ENCODE data around the gene PRDM15. TPM values are rescaled to one million over a fixed set of nuclear protein-coding genes. Genes with fewer than 3 reads are reported as not detected.

PRDM15 gene
- total RNA-seq, 1 experiment from 2014 or later: 3.3 TPM

- no peak for DNase-seq (ENCODE audit: low read depth)
Observed at GRCh38 chr21:41845310-41846032, 33.7 kb downstream of the PRDM15 start.

- no peak for DNase-seq (ENCODE audit: low read depth)
Observed at GRCh38 chr21:41843584-41843983, 35.6 kb downstream of the PRDM15 start.

DNA sequence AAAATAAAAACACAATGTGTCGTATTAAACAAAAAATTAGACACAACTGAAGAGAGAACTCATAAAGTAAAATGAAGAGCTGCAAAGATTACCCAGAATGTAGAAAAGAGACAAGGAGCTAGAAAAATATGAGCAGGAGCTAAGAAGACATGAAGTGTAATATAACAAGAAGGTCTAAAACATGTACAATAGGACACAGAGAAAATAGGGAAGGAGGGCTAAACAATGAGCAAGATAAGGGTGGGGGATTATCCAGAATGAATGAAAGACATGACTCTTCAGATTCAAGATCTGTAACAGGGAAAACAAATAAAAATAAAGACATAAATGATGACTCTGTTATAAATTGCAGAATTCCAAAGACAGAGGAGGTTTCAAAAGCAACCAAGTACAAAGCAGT, 38.3 kb downstream of the PRDM15 start:
- no peak for DNase-seq (ENCODE audit: low read depth)

DNA sequence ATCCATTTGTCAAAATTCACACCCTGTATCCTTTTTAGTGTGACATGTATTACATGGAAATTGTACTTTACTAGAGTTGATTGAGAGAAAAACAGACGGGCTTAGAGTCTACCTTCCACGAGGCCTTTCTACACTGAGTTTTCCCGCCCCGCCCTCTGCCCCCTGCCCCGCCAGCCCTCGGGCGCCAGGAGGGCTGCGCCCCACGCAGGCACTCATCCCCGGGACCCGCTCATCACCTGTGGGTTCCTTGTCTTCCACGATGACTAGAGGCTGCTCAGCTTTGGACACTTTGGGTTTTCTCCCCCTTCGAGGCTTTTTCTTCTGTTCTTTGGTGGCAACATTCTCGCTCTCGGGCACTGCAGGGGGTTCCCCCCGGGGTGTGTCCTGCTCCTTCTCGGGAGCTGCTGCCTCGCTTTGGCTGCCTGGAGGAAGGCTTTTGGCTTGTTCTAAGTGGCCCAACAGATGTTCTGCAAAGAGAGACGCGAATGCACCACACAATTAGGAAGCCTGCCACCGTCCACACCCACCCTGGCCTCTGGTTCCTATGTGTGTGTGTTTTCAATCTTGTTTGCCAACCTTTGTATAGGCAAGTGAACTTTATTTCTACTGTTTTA, 39.6 kb downstream of the PRDM15 start:
- DNase-seq (ENCODE audit: low read depth): no peak

DNA sequence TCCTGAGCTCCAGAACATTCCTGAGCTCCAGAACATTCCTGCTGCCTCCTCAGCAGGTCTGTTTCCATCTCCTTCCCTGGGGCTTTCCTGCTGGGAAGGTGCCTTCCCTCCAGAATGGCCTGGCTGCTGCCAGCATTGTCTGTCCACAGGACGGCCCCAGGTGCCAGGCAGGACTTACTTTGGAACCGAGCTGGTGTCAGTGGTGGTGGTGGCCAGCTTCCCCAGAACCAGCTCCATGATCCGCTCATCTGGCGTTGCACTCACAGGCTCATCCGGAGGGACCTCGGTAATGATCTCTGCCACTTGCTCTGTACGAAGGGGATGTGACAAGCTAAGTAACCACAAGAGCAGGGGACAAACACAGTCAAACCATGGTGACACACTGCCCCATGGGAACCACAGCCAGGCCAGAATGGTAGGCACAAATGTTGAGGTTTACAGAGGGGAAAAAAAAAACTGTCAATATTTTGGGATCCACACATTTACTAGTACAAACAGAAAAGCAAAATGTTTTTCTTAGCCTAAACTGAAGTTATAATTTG, 41.3 kb downstream of the PRDM15 start:
- DNase-seq (ENCODE audit: low read depth): no peak

DNA sequence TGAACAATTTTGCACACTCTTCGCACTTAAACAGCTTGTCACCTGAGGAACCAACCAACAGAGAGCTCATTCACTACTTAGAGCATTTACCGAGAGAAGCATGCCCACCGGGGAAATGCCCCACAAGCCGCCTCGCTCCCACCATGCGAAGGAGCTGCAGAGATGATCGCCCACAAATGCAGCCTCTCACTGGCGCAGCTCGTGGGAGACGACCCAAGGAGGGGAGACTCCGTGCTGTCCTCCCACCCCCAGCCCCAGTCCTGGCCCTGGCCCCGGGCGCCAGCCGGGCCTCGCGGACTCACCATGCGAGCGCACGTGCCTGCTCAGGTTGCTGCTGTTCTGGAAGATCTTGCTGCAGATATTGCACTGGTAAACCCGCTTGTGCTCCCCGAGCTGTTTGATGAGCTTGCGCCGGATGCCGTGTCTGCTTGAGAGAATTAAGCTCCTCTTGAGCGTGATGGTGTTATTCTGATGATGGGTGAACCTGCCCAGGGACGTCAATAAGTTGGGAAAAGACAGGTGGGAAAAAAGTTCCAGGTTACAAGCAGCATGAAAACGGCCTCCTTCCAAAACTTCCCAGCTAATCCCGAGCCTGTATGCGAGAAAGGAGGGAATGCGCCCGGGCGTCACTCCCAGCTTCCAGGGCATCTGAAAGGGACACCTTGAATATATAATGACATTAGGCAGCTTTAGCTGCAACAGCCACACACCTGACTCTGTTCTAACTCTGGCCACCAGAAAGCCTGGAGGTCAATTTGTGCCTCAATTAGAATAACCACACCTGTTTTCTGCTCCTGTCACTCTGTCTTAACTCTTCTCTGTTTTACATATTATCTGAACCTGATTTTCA, 42.8 kb downstream of the PRDM15 start:
- no peak for DNase-seq (ENCODE audit: low read depth)

- no peak for DNase-seq (ENCODE audit: low read depth)
Observed at GRCh38 chr21:41835711-41836154, 43.4 kb downstream of the PRDM15 start.

DNA sequence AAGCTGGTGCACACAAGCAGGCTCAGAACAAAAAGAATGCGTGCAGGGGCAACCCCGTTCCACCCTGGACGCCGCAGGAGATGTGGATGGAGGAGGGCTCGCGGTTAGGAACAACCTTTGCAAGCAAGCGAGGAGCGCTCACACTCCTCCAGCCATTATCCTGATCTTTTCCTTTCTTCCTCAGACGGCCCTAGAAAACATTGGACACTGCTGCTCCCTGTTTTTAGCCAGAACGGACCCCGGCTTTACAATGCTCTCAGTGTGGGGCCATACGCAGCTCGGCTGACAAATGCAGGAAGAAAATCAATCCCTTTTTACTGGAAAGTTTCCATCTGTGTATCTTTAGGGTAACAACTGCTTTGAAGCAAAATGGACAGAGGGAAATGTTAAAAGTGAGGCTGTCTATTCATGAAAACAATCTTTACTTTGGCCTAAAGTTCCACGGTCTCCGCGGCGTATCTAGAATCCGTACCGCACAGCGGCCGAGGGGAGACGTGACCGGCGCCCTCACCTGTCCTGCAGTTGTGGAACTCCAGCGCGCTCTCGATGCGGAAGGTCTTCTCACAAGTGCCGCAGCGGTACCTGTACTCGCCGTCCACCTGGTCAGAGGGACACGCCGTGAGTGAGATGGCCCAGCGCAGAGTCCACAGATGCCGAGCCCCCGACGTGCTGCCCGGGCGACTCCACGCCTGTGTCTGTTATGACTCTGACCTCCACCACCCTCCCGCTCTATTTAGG, 44.0 kb downstream of the PRDM15 start:
- DNase-seq (ENCODE audit: low read depth): no peak

DNA sequence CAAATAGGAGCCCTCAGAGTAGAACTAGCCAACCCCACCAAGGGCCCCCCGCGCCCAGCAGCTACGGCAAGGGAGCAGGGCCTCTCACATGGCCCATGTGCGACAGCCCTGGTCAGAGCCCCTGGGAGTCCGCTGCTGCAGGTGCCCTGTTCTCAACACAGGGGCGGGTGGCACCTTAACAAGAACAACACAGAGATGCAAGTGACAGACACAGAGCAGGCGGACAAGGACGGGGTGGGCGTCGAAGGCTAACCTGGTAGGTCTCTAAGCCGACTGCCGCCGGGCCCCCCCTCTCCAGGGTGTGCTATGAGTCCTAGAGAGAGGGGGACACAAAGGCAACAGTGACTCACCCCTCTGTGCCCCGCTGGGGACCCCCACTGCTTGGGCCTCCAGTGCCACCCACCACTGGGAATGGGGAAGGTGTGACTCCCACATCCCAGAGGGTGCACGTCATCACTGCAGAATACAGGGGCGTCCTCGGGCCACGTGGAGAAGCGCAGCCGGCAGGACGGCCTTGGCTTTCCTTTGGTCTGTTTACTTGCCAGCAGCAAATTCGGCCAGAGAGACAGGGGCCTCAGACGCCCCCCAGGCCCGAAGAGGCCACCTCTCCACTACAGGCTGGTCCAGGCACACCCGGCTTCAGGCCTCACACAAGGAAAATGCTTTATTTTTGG, 44.8 kb downstream of the PRDM15 start:
- no peak for DNase-seq (ENCODE audit: low read depth)

GRCh38 chr21:41833497-41834115, 45.5 kb downstream of the PRDM15 start:
- no peak for DNase-seq (ENCODE audit: low read depth)

GRCh38 chr21:41832596-41833496, 46.3 kb downstream of the PRDM15 start:
- DNase-seq (ENCODE audit: low read depth): no peak

DNA sequence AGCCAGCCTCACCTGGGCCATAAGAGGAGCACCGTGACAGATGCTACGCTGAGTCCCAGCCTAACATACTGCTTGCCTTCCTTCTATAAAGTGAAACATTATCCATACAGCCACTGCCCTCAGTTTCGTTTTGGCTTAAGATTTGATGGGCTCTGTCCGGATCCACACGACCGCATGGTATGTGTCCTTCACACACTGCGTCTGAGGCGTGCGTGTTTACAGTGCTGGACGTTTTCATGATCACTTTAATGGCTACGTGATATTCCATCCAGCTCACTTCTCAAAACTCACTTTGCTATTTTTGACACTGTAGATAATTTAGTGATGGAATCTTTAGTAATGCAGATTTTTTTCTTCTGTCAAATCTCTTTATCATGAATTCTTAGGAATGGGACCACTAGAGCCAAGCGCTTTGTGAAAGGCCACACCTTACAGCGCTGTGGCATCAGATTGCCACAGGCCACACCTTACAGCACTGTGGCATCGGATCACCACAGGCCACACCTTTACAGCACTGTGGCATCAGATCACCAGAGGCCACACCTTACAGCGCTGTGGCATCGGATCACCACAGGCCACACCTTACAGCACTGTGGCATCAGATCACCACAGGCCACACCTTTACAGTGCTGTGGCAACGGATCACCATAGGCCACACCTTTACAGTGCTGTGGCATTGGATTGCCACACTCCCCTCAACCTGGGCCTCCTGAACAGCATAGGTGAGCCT, 47.1 kb downstream of the PRDM15 start:
- DNase-seq (ENCODE audit: low read depth): no peak

DNA sequence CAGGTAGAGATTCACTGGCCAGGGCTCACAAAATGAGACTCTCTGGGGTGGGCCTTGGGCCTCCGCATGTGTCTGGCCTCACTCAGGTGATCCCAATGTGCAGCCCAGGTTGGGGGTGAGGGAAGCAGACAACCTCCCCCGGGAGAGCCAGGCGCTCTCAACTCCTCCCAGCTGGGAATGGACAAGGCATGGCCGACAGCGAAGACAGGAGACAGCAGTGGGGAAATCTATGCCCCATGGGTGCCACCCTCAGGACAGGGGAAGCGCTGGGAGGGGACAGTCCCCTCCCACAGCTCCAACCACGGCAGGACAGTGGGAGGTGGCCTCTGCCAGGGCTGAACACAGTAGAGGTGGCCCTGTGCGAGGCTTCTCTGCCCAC, 47.7 kb downstream of the PRDM15 start:
- no peak for DNase-seq (ENCODE audit: low read depth)

DNA sequence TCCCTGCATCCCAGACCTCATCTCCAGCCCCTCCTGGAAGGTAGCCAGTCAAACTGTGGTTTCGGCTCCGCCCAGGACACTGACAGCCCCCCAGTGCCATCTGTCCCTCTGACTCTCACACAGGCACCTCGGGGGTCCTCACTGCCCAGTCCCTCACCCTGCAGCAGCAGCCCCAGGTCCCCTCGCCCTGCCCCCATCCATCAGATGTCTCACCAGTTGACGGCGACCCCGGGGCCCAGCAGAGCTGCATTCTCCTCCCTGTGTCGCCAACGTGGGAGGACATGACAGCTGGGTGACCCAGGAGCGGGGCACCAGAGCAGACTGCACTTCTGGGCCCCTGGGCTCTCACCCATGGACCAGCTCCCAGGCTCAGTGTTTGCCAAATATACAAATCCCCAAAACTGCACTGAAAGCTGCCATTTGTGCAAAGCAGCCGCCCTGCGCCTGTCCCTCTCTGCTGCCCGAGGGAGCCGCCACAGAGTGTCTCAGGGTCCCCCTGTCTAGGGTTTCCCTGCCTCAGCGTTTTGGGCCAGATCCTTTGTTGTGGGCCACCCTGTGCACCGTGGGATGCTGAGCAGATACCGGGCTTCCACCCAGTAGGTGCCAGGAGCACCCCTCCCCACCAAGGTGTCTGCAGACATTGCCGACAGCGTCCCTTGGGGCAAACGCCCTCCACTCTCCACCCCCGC, 48.2 kb downstream of the PRDM15 start:
- DNase-seq (ENCODE audit: low read depth): no peak

DNA sequence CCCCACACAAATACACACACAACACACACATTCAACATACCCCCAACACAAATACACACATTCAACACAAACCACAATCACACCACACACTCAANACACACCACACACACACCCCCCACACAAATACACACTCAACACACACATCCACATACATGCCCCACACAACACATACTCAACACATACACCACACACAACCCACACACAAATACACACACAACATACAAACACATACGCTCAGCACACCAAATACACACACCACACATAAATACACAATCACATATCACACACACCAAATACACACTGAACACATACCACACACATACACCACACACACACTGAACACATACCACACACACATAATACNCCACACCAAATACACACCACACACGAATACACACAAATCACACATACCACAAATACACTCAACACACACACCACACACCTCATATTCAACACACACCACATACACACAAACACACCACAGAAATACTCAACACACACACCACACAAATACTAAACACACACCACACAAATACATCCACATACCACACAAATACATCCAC, 48.9 kb downstream of the PRDM15 start:
- DNase-seq (ENCODE audit: low read depth): no peak

DNA sequence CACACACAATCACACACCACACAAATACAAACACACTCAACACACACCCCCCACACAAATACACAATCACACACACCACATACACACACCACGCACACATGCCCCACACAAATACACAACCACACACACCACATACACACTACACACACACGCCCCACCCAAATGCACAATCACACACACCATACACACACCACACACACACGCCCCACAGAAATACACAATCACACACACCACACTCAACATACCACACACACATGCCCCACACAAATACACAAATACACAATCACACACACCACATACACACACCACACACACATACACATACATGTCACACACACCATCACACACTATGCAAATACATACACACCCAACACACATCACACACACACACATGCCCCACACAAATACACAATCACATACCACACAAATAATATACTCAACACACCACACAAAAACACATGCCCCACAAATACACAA, 50.2 kb downstream of the PRDM15 start:
- DNase-seq (ENCODE audit: low read depth): no peak

- DNase-seq (ENCODE audit: low read depth): no peak
Observed at GRCh38 chr21:41827951-41828883, 50.9 kb downstream of the PRDM15 start.
